HepG2 (cell line): Measurements from ENCODE around the gene SART1. TPM values are rescaled to one million over a fixed set of nuclear protein-coding genes. Genes with fewer than 3 reads are reported as not detected.

Experiments used
- ATAC-seq: fragments of 200-7000 bp; cut with Tn5 transposase; 3 replicates; pipeline ENCODE4 v1.9.1; 2020; ENCODE audit warnings: mild to moderate bottlenecking, moderate library complexity
- BruUV-seq: library from RNA; stranded (reverse); fragments of 400-500 nt; replicated peaks from 2 replicates; lab custom pipeline; 2021; lab: Mats Ljungman, UMichigan
- CTCF ChIA-PET: fragments of 300-600 bp; formaldehyde crosslinking; extraction: SDS; loops from one replicate; lab custom pipeline; 2021; ENCODE audit warnings: low total read pairs, inconsistent platforms, low intra/inter-chr PET ratio; lab: Yijun Ruan, JAX
- POLR2A ChIA-PET: fragments of 350-600 bp; sonication (Branson Sonifier 250); formaldehyde crosslinking; loops from one replicate; lab custom pipeline; 2020; ENCODE audit warnings: antibody characterized with exemption, inconsistent platforms; lab: Yijun Ruan, JAX
- DNase-seq: peaks from one replicate; pipeline ENCODE4 v3.0.0-alpha.2; 2015; ENCODE audit warnings: low spot score
- FAIRE-seq: peaks from 3 replicates; lab custom pipeline; 2011; peaks lifted over from hg19 to GRCh38; lab: Jason Lieb, UNC
- H2AFZ ChIP-seq: one replicate; pipeline ENCODE4 v1.6.1; 2011; ENCODE audit warnings: low read length, inconsistent platforms
- H3K27ac ChIP-seq: fragments of 300-600 bp; 3 replicates; pipeline ENCODE4 v1.8.0; 2011; ENCODE audit warnings: mixed run types, mild to moderate bottlenecking, mixed read lengths, low read length, inconsistent platforms; ENCODE audit not compliant: insufficient read depth; ENCODE audit errors: extremely low read length
- H3K27me3 ChIP-seq, 2 experiments: fragments of 200-600 bp in 1 of 2; 2 replicates in 1 of 2; 3 replicates in 1 of 2; pipeline versions ENCODE4 v1.6.0 to v1.8.0; 2011; ENCODE audit warnings: low read length in 2 of 2, mild to moderate bottlenecking in 2 of 2, moderate library complexity in 2 of 2, inconsistent platforms in 1 of 2; ENCODE audit not compliant: insufficient read depth in 2 of 2, control insufficient read depth in 1 of 2
- H3K36me3 ChIP-seq, 2 experiments: fragments of 200-600 bp in 1 of 2; replicated peaks in 1 of 2; 2 replicates in 1 of 2; 3 replicates in 1 of 2; pipeline versions ENCODE4 v1.5.1 to v1.8.0; 2011; ENCODE audit warnings: low read length in 2 of 2, inconsistent platforms in 1 of 2; ENCODE audit not compliant: insufficient read depth in 2 of 2, control insufficient read depth in 1 of 2
- H3K4me1 ChIP-seq: 2 replicates; pipeline ENCODE4 v1.5.1; 2012; ENCODE audit warnings: low read length, inconsistent platforms; ENCODE audit not compliant: insufficient read depth
- H3K4me2 ChIP-seq: 2 replicates; pipeline ENCODE4 v1.6.0; 2011; ENCODE audit warnings: low read depth, low read length, inconsistent platforms
- H3K4me3 ChIP-seq, 3 experiments: fragments of 200-600 bp in 1 of 3; sonication (generic), shearing (Covaris generic) in 1 of 3; replicated peaks in 1 of 3; 2 replicates each; pipeline ENCODE4 v1.5.1; 2011 to 2016; ENCODE audit warnings: low read length in 3 of 3, inconsistent platforms in 2 of 3, low read depth in 2 of 3, mild to moderate bottlenecking in 2 of 3, control low read depth in 1 of 3, mixed read lengths in 1 of 3; ENCODE audit not compliant: insufficient read depth in 1 of 3
- H3K79me2 ChIP-seq: one replicate; pipeline ENCODE4 v1.6.1; 2011; ENCODE audit warnings: low read length, inconsistent platforms; ENCODE audit not compliant: insufficient read depth
- H3K9ac ChIP-seq: 2 replicates; pipeline ENCODE4 v1.6.0; 2011; ENCODE audit warnings: mild to moderate bottlenecking, low read depth, low read length, inconsistent platforms; ENCODE audit not compliant: insufficient read depth
- H3K9me3 ChIP-seq: 2 replicates; pipeline ENCODE4 v1.5.1; 2012; ENCODE audit warnings: mild to moderate bottlenecking, low read length
- H4K20me1 ChIP-seq: 2 replicates; pipeline ENCODE4 v1.6.0; 2011; ENCODE audit warnings: inconsistent platforms, mild to moderate bottlenecking, low read length, moderate library complexity; ENCODE audit not compliant: insufficient read depth
- CCAR2 ChIP-seq: fragments of 200-400 bp; formaldehyde crosslinking; optimal IDR thresholded peaks from 2 replicates; pipeline ENCODE3; 2018; ENCODE audit warnings: low read depth, mild to moderate bottlenecking, low read length, moderate library complexity
- KAT2B ChIP-seq: fragments of 150-350 bp; IDR thresholded peaks from 2 replicates; pipeline ENCODE4 v1.6.1; 2014; ENCODE audit warnings: low read depth, low read length, borderline replicate concordance
- MTA3 ChIP-seq: sonication (generic); formaldehyde crosslinking; IDR thresholded peaks from 2 replicates; pipeline ENCODE4 v1.4.0; 2020; ENCODE audit warnings: missing genetic modification reagents
- NAIF1 ChIP-seq: sonication (generic); formaldehyde crosslinking; IDR thresholded peaks from 2 replicates; pipeline ENCODE4 v1.5.0; 2020; ENCODE audit warnings: mild to moderate bottlenecking, missing genetic modification reagents, borderline replicate concordance
- RFX1 ChIP-seq: fragments of 450-650 bp; IDR thresholded peaks from 2 replicates; pipeline ENCODE4 v1.6.1; 2017
- SMYD3 ChIP-seq: sonication (generic); formaldehyde crosslinking; IDR thresholded peaks from 2 replicates; pipeline ENCODE4 v1.8.1; 2023; ENCODE audit warnings: mild to moderate bottlenecking, missing genetic modification reagents
- YEATS4 ChIP-seq: sonication (generic); formaldehyde crosslinking; IDR thresholded peaks from 2 replicates; pipeline ENCODE4 v1.4.0; 2020; ENCODE audit warnings: missing genetic modification reagents, borderline replicate concordance
- ZFP36 ChIP-seq: fragments of 150-350 bp; IDR thresholded peaks from 2 replicates; pipeline ENCODE4 v1.6.1; 2018; ENCODE audit warnings: borderline replicate concordance, low read length, low read depth; ENCODE audit not compliant: partially characterized antibody
- ZNF451 ChIP-seq: sonication (generic); formaldehyde crosslinking; IDR thresholded peaks from 2 replicates; pipeline ENCODE4 v1.5.0; 2020; ENCODE audit warnings: mild to moderate bottlenecking, missing genetic modification reagents
- ZNF468 ChIP-seq: sonication (generic); formaldehyde crosslinking; IDR thresholded peaks from 2 replicates; pipeline ENCODE4 v1.8.0; 2022; ENCODE audit warnings: mild to moderate bottlenecking, moderate library complexity, missing genetic modification reagents
- ZNF546 ChIP-seq: sonication (generic); formaldehyde crosslinking; conservative IDR thresholded peaks from 2 replicates; pipeline ENCODE4 v1.8.1; 2023; ENCODE audit warnings: mild to moderate bottlenecking, missing genetic modification reagents
- WGBS: methylation state at CpG from one replicate; pipeline ENCODE4 v1.1.6; 2017; ENCODE audit warnings: low lambda C conversion rate; 5-methylcytosine and 5-hydroxymethylcytosine counted together
- in situ Hi-C: cut with HindIII; loops from 2 replicates; pipeline ENCODE4 v1.10.0; 2017; ENCODE audit warnings: low pct_unique_long_range_greater_than_20kb; ENCODE audit not compliant: extremely low pct_ligation_motif_present
- intact Hi-C: fragments of 100-400 bp; cut with micrococcal nuclease; formaldehyde crosslinking; loops from one replicate; pipeline ENCODE4 v1.10.0; 2022; ENCODE audit not compliant: unreplicated experiment
- polyA plus RNA-seq, 8 experiments: library from polyadenylated mRNA; depleted of rRNA in 3 of 8; stranded (reverse) in 7 of 8; unstranded in 1 of 8; fragments of >200 nt; fragmentation: Illumina TruSeq in 4 of 8; extraction: Trizol in 4 of 8; gene quantifications; 2 replicates each; pipeline versions ENCODE4 v1.2.1 to v1.2.3, GENCODE V29; 2011 to 2016; ENCODE audit warnings: low read depth in 4 of 8, missing spikeins in 1 of 8, mixed read lengths in 1 of 8; ENCODE audit not compliant: insufficient read depth in 1 of 8
- total RNA-seq, 5 experiments: library from RNA; depleted of rRNA; stranded (reverse); fragments of >200 nt; fragmentation: Illumina TruSeq; extraction: Trizol; gene quantifications; 2 replicates each; pipeline ENCODE4 v1.2.3, GENCODE V29; 2016; ENCODE audit warnings: low read depth in 1 of 5
- TF ChIP-seq, protein P1 (sequence below): sonication (generic); formaldehyde crosslinking; IDR thresholded peaks from 2 replicates; pipeline ENCODE4 v1.5.1; 2020; ENCODE audit warnings: mild to moderate bottlenecking, missing genetic modification reagents
- TF ChIP-seq, protein P2 (sequence below): sonication (generic); formaldehyde crosslinking; IDR thresholded peaks from 2 replicates; pipeline ENCODE4 v1.5.1; 2020; ENCODE audit warnings: missing genetic modification reagents, mild to moderate bottlenecking, borderline replicate concordance
- TF ChIP-seq, protein P3 (sequence below): fragments of 450-650 bp; IDR thresholded peaks from 2 replicates; pipeline ENCODE4 v1.6.1; 2016

The SART1 gene
- total and polyA plus RNA-seq, 2 of the 13 experiments (the other 11 are each of a cell fraction or from before 2014, with no cell fraction given), result 11.3 to 22.5 TPM

DNA sequence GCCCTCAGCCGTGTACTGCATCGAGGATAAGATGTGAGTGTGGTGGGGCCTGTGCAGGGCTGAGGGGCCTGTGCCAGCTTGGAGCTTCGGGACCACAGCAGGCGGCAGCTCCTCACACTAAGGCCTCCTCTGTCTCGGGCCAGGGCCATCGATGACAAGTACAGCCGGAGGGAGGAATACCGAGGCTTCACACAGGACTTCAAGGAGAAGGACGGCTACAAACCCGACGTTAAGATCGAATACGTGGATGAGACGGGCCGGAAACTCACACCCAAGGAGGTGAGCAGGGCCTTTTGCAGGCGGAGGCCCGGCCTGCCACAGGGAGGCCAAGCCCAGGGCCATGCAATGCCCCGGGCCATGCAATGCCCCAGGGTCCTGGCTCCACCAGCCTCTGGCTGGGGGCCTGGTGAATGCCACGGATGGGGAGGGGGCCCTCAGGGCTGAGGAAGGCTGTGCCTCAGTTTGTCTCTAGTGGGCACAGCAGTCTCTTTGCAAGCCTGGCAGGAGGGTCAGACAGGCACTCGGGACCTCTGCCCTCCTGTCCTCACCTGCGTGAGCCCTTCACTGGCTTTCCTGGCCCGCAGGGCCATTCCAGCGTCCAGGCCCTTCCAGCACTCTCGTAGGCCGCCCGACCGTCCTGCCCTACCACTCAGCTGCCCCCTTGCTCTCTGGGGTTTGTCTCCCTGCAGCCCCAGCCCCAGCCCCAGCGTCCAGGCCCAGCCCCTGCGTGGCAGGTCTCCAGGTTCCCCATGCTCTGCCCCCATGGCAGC is 16.3 kb downstream of the SART1 start:
- Histone ChIP-seq H3K4me1 (no peaks in the 10 kb centered on the region), H3K9me3 (no peaks in the 10 kb centered on the region), H3K4me3 (no peak overlapping the region), H3K4me2 (no peak overlapping the region), H3K27me3 (no peaks in the 10 kb centered on the region; a peak in 1 of 5 replicates), H3K27ac (no peak overlapping the region), H4K20me1 (no peaks in the 10 kb centered on the region), H3K9ac (no peak overlapping the region), H3K36me3 (peaks cover 5 to 24% of the 10 kb centered on the region in 2 experiments), H3K79me2 (no peaks in the 10 kb centered on the region), H2AFZ (no peak overlapping the region)
- ChIA-PET POLR2A (no interaction called here), CTCF (no interaction called here)
- DNase-seq (no peak), ATAC-seq (no peak), FAIRE-seq (no peak)
- 95% methylated on average over 24 of the region's 29 CpGs for WGBS
- in situ Hi-C loops, result no loop called here
- TF ChIP-seq MTA3 (no peak), YEATS4 (CRISPR knock-in tag) (no peak), SMYD3 (CRISPR knock-in tag) (no peak), NAIF1 (no peak), ZFP36 (no peak), CCAR2 (no peak), RFX1 (no peak), ZNF468 (no peak), KAT2B (no peak), ZNF546 (CRISPR knock-in tag) (no peak), ZNF451 (CRISPR knock-in tag) (no peak)
- TF ChIP-seq, protein P1, sequence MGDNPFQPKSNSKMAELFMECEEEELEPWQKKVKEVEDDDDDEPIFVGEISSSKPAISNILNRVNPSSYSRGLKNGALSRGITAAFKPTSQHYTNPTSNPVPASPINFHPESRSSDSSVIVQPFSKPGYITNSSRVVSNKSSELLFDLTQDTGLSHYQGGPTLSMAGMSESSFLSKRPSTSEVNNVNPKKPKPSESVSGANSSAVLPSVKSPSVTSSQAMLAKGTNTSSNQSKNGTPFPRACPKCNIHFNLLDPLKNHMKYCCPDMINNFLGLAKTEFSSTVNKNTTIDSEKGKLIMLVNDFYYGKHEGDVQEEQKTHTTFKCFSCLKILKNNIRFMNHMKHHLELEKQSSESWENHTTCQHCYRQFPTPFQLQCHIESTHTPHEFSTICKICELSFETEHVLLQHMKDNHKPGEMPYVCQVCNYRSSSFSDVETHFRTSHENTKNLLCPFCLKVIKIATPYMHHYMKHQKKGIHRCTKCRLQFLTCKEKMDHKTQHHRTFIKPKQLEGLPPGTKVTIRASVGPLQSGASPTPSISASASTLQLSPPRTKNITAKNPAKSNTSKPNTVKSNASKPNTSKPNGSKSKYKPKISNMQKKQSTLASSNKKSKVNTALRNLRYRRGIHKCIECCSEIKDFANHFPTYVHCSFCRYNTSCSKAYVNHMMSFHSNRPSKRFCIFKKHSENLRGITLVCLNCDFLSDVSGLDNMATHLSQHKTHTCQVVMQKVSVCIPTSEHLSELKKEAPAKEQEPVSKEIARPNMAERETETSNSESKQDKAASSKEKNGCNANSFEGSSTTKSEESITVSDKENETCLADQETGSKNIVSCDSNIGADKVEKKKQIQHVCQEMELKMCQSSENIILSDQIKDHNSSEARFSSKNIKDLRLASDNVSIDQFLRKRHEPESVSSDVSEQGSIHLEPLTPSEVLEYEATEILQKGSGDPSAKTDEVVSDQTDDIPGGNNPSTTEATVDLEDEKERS (CRISPR knock-in tag), result no peak
- TF ChIP-seq, protein P2, sequence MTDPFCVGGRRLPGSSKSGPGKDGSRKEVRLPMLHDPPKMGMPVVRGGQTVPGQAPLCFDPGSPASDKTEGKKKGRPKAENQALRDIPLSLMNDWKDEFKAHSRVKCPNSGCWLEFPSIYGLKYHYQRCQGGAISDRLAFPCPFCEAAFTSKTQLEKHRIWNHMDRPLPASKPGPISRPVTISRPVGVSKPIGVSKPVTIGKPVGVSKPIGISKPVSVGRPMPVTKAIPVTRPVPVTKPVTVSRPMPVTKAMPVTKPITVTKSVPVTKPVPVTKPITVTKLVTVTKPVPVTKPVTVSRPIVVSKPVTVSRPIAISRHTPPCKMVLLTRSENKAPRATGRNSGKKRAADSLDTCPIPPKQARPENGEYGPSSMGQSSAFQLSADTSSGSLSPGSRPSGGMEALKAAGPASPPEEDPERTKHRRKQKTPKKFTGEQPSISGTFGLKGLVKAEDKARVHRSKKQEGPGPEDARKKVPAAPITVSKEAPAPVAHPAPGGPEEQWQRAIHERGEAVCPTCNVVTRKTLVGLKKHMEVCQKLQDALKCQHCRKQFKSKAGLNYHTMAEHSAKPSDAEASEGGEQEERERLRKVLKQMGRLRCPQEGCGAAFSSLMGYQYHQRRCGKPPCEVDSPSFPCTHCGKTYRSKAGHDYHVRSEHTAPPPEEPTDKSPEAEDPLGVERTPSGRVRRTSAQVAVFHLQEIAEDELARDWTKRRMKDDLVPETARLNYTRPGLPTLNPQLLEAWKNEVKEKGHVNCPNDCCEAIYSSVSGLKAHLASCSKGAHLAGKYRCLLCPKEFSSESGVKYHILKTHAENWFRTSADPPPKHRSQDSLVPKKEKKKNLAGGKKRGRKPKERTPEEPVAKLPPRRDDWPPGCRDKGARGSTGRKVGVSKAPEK (CRISPR knock-in tag), result no peak
- TF ChIP-seq, protein P3, sequence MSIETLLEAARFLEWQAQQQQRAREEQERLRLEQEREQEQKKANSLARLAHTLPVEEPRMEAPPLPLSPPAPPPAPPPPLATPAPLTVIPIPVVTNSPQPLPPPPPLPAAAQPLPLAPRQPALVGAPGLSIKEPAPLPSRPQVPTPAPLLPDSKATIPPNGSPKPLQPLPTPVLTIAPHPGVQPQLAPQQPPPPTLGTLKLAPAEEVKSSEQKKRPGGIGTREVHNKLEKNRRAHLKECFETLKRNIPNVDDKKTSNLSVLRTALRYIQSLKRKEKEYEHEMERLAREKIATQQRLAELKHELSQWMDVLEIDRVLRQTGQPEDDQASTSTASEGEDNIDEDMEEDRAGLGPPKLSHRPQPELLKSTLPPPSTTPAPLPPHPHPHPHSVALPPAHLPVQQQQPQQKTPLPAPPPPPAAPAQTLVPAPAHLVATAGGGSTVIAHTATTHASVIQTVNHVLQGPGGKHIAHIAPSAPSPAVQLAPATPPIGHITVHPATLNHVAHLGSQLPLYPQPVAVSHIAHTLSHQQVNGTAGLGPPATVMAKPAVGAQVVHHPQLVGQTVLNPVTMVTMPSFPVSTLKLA, result no peak
- no TSS peak for BruUV-seq
- intact Hi-C loops, result no loop called here
